Measurements from ENCODE around the gene INAFM2. TPM values are rescaled to one million over a fixed set of nuclear protein-coding genes. Genes with fewer than 3 reads are reported as not detected.

The INAFM2 gene
- total and polyA plus RNA-seq, 9 of the 15 experiments (the other 6 are each of a cell fraction or from before 2014, with no cell fraction given), result 11.8 to 43.1 (median 27.2) TPM

DNA sequence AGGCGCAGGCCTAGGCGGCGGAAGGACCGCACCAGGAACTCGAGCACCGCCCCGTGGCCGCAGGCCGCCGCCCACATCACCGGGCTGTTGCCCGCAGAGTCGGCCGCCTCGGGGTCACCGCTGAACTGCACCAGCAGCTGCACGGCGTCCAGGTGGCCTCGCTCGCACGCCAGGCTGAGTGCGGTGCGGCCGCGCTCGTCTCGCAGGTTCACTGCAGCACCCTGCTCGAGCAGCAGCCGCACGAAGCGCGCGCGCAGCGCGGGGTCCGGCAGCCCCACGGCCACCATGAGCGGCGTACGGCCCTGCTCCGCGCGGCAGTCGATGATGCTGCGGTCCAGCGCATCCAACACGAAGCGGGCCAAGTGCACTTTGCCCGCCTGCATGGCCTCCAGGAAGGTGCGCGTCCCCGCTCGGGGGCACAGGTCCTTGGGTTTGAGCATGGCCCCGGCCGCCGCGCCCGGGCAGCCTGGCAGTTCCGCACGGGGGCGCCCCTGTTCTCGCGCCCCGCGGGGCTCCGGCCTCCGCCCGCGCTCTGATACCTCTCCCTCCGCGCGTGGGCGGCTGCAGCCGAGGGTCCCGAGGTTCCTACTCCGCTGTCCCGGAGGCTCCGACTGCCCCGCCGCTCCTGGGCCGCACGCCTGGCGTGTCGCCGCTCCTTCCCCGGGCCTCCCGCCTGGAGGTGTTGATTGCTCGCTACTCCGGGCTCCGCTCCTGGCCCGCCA, 41.2 kb upstream of the INAFM2 start (continued):
- TF ChIP-seq ZBTB8A (IDR thresholded peaks at IDR 0.05; ENCODE audit: partially characterized antibody), result no peak
- no peak for TF ChIP-seq ZNF121 (CRISPR knock-in tag; conservative IDR thresholded peaks at IDR 0.05)
- no peak for TF ChIP-seq ZSCAN32 (CRISPR knock-in tag; IDR thresholded peaks at IDR 0.05)
- TF ChIP-seq ASH1L (IDR thresholded peaks at IDR 0.05; ENCODE audit: borderline replicate concordance, low read depth, partially characterized antibody), result no peak
- no peak for TF ChIP-seq FOXM1 (IDR thresholded peaks at IDR 0.05; ENCODE audit: low read depth)
- TF ChIP-seq FOXM1 (CRISPR knock-in tag; IDR thresholded peaks at IDR 0.05; ENCODE audit: low read depth), result no peak
- TF ChIP-seq HNRNPUL1 (IDR thresholded peaks at IDR 0.05; ENCODE audit: low read length), result no peak
- peak; percentile 85; the same call in 1 of the 2 replicates for TF ChIP-seq FOXP1 (CRISPR knock-in tag; IDR thresholded peaks at IDR 0.05)
- no peak for TF ChIP-seq SMAD1 (IDR thresholded peaks at IDR 0.05; ENCODE audit: low read depth, low read length, partially characterized antibody)
- TF ChIP-seq POLR2AphosphoS2 (IDR thresholded peaks at IDR 0.05; ENCODE audit: low read length), result no peak
- TF ChIP-seq EZH2 (IDR thresholded peaks at IDR 0.05; ENCODE audit: borderline replicate concordance, low read depth, low read length), result no peak
- TF ChIP-seq SMARCA4 (IDR thresholded peaks at IDR 0.05), result no peak
- no peak for TF ChIP-seq BRD4 (IDR thresholded peaks at IDR 0.05)
- no peak for TF ChIP-seq CC2D1A (IDR thresholded peaks at IDR 0.05)
- no peak; the same call in 1 of the 2 replicates for TF ChIP-seq SP1 (CRISPR knock-in tag; IDR thresholded peaks at IDR 0.05)
- no peak for TF ChIP-seq NFYB (IDR thresholded peaks at IDR 0.05; ENCODE audit: extremely low read depth, insufficient read length)
- no peak for TF ChIP-seq ZNF3 (CRISPR knock-in tag; IDR thresholded peaks at IDR 0.05)
- TF ChIP-seq, protein P1, sequence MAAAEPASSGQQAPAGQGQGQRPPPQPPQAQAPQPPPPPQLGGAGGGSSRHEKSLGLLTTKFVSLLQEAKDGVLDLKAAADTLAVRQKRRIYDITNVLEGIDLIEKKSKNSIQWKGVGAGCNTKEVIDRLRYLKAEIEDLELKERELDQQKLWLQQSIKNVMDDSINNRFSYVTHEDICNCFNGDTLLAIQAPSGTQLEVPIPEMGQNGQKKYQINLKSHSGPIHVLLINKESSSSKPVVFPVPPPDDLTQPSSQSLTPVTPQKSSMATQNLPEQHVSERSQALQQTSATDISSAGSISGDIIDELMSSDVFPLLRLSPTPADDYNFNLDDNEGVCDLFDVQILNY (CRISPR knock-in tag; IDR thresholded peaks at IDR 0.05), result no peak
- TF ChIP-seq ZNF134 (CRISPR knock-in tag; conservative IDR thresholded peaks at IDR 0.05), result no peak
- TF ChIP-seq, protein P2, sequence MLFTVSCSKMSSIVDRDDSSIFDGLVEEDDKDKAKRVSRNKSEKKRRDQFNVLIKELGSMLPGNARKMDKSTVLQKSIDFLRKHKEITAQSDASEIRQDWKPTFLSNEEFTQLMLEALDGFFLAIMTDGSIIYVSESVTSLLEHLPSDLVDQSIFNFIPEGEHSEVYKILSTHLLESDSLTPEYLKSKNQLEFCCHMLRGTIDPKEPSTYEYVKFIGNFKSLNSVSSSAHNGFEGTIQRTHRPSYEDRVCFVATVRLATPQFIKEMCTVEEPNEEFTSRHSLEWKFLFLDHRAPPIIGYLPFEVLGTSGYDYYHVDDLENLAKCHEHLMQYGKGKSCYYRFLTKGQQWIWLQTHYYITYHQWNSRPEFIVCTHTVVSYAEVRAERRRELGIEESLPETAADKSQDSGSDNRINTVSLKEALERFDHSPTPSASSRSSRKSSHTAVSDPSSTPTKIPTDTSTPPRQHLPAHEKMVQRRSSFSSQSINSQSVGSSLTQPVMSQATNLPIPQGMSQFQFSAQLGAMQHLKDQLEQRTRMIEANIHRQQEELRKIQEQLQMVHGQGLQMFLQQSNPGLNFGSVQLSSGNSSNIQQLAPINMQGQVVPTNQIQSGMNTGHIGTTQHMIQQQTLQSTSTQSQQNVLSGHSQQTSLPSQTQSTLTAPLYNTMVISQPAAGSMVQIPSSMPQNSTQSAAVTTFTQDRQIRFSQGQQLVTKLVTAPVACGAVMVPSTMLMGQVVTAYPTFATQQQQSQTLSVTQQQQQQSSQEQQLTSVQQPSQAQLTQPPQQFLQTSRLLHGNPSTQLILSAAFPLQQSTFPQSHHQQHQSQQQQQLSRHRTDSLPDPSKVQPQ (CRISPR knock-in tag; IDR thresholded peaks at IDR 0.05; ENCODE audit: borderline replicate concordance), result no peak
- no peak for TF ChIP-seq HES1 (IDR thresholded peaks at IDR 0.05; ENCODE audit: low read depth)
- no peak for TF ChIP-seq ZSCAN29 (IDR thresholded peaks at IDR 0.05)
- TF ChIP-seq LARP7 (IDR thresholded peaks at IDR 0.05), result no peak
- no peak for TF ChIP-seq XRCC5 (IDR thresholded peaks at IDR 0.05; ENCODE audit: low read depth, low read length)
- no peak for TF ChIP-seq RAD51 (IDR thresholded peaks at IDR 0.05; ENCODE audit: borderline replicate concordance, low read depth)
- no peak; the same call in 1 of the 2 replicates for TF ChIP-seq CEBPG (CRISPR knock-in tag; IDR thresholded peaks at IDR 0.05)
- TF ChIP-seq CEBPG (tag; conservative IDR thresholded peaks at IDR 0.05 in 1 of 2, IDR thresholded peaks at IDR 0.05 in 1 of 2), result no peak
- peak; percentile 36; the same call in 1 of the 2 replicates for TF ChIP-seq LCOR (CRISPR knock-in tag; IDR thresholded peaks at IDR 0.05)

All from K562 (cell line).